MM.1S (cell line): ENCODE results near the gene SETD1A.
A peak's percentile ranks its signal among the peaks of the same experiment; 100 is the strongest.

Experiments used
- DNase-seq: peaks from one replicate; pipeline ENCODE4 v3.0.0-alpha.2; 2015
- H2AFZ ChIP-seq: fragments of 300-600 bp; sonication (generic); 2 replicates; pipeline ENCODE4 v1.6.0; 2016; ENCODE audit warnings: antibody characterized with exemption, low read length
- H3F3A ChIP-seq: fragments of 300-600 bp; sonication (generic); 2 replicates; pipeline ENCODE4 v1.6.1; 2016; ENCODE audit warnings: mild to moderate bottlenecking, antibody characterized with exemption, low read length, moderate library complexity, mixed read lengths; ENCODE audit not compliant: insufficient read depth
- H3K27ac ChIP-seq: fragments of 300-600 bp; sonication (generic); 2 replicates; pipeline ENCODE4 v1.5.1; 2016; ENCODE audit warnings: mild to moderate bottlenecking, low read length
- H3K27me3 ChIP-seq: fragments of 300-600 bp; sonication (generic); replicated peaks from 2 replicates; pipeline ENCODE4 v1.6.0; 2016; ENCODE audit warnings: low read length; ENCODE audit not compliant: insufficient read depth
- H3K36me3 ChIP-seq: fragments of 300-600 bp; sonication (generic); replicated peaks from 2 replicates; pipeline ENCODE4 v1.6.1; 2016; ENCODE audit warnings: mild to moderate bottlenecking, low read length, mixed read lengths; ENCODE audit not compliant: insufficient read depth
- H3K4me1 ChIP-seq: fragments of 300-600 bp; sonication (generic); 2 replicates; pipeline ENCODE4 v1.6.1; 2016; ENCODE audit warnings: low read length, mixed read lengths
- H3K4me2 ChIP-seq: fragments of 300-600 bp; sonication (generic); 2 replicates; pipeline ENCODE4 v1.6.0; 2016; ENCODE audit warnings: low read depth, low read length
- H3K4me3 ChIP-seq: fragments of 300-600 bp; sonication (generic); 2 replicates; pipeline ENCODE4 v1.5.1; 2016; ENCODE audit warnings: low read length, mixed read lengths
- H3K79me2 ChIP-seq: fragments of 300-600 bp; sonication (generic); 2 replicates; pipeline ENCODE4 v1.6.1; 2016; ENCODE audit warnings: mixed run types, low read length, mixed read lengths
- H3K9ac ChIP-seq: fragments of 300-600 bp; sonication (generic); 2 replicates; pipeline ENCODE4 v1.6.1; 2016; ENCODE audit warnings: low read length, mixed read lengths
- H3K9me2 ChIP-seq: fragments of 300-600 bp; sonication (generic); replicated peaks from 2 replicates; pipeline ENCODE4 v1.6.1; 2016; ENCODE audit warnings: mild to moderate bottlenecking, low read length, mixed read lengths; ENCODE audit not compliant: insufficient read depth
- H3K9me3 ChIP-seq: fragments of 300-600 bp; sonication (generic); replicated peaks from 2 replicates; pipeline ENCODE4 v1.6.1; 2016; ENCODE audit warnings: mild to moderate bottlenecking, low read length, mixed read lengths; ENCODE audit not compliant: insufficient read depth
- H4K20me1 ChIP-seq: fragments of 300-600 bp; sonication (generic); 2 replicates; pipeline ENCODE4 v1.6.1; 2016; ENCODE audit warnings: mild to moderate bottlenecking, low read length, moderate library complexity, mixed read lengths; ENCODE audit not compliant: insufficient read depth
- EZH2 ChIP-seq: fragments of 300-600 bp; sonication (generic); optimal IDR thresholded peaks from 2 replicates; pipeline ENCODE3; 2017; ENCODE audit warnings: low read depth, mild to moderate bottlenecking, antibody characterized with exemption, low read length, mixed read lengths
- EZH2phosphoT487 ChIP-seq: fragments of 300-600 bp; sonication (generic); IDR thresholded peaks from 2 replicates; pipeline ENCODE4 v1.6.1; 2018; ENCODE audit warnings: antibody characterized with exemption, low read length
- TF ChIP-seq, protein P1 (sequence below): fragments of 300-600 bp; sonication (generic); IDR thresholded peaks from 2 replicates; pipeline ENCODE4 v1.5.1; 2016; ENCODE audit warnings: antibody characterized with exemption, low read length, mixed read lengths

The SETD1A gene

DNA sequence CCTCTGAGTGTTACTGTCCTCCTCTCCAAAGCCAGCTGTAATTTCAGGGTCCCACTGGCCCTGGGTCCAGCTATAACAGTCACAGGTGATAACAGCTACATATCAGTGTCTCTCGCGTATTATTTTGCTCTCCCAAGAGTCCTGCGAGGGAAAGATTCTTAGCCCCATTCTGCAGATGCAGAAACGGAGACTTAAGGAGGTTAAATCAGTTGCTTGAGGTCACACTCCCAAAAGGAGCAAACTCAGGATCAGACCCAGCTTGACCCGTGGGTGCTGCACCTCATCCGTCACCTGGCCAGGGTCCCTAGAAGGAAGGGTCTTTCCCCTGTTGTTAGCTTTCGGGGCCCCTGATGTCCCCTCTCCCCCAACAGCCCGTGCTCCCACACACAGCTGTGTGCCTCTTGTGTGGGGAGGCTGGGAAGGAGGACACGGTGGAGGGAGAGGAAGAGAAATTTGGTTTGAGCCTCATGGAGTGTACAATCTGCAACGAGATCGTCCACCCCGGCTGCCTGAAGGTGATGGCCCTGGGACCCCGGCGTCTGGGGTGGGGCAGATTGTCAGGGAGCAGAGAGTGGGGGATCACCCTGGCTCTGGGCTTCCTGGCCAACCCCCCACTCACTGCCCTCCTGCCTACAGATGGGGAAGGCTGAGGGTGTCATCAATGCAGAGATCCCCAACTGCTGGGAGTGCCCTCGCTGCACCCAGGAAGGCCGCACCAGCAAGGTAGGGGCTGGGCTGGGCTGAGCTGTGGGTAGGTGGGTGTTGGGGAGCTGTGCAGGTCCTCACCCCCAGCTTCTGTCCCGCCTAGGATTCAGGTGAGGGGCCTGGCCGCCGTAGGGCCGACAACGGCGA is 30.4 kb upstream of the SETD1A start:
- H2AFZ ChIP-seq = no peak overlapping the region
- no peak for DNase-seq
- no peak overlapping the region for H3K4me3 ChIP-seq
- no peak for TF ChIP-seq EZH2
- no peak for TF ChIP-seq EZH2phosphoT487
- TF ChIP-seq, protein P1, sequence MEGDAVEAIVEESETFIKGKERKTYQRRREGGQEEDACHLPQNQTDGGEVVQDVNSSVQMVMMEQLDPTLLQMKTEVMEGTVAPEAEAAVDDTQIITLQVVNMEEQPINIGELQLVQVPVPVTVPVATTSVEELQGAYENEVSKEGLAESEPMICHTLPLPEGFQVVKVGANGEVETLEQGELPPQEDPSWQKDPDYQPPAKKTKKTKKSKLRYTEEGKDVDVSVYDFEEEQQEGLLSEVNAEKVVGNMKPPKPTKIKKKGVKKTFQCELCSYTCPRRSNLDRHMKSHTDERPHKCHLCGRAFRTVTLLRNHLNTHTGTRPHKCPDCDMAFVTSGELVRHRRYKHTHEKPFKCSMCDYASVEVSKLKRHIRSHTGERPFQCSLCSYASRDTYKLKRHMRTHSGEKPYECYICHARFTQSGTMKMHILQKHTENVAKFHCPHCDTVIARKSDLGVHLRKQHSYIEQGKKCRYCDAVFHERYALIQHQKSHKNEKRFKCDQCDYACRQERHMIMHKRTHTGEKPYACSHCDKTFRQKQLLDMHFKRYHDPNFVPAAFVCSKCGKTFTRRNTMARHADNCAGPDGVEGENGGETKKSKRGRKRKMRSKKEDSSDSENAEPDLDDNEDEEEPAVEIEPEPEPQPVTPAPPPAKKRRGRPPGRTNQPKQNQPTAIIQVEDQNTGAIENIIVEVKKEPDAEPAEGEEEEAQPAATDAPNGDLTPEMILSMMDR = no peak
- no peaks in the 10 kb centered on the region for H4K20me1 ChIP-seq
- H3K79me2 ChIP-seq = no peaks in the 10 kb centered on the region
- H3F3A ChIP-seq = no peaks in the 10 kb centered on the region
- no peaks in the 10 kb centered on the region for H3K9me3 ChIP-seq
- no peaks in the 10 kb centered on the region for H3K4me1 ChIP-seq
- no peaks in the 10 kb centered on the region for H3K9me2 ChIP-seq
- no peak overlapping the region for H3K27ac ChIP-seq
- no peak overlapping the region for H3K9ac ChIP-seq
- H3K4me2 ChIP-seq = no peak overlapping the region
- no peaks in the 10 kb centered on the region for H3K36me3 ChIP-seq
- H3K27me3 ChIP-seq = no peaks in the 10 kb centered on the region

DNA sequence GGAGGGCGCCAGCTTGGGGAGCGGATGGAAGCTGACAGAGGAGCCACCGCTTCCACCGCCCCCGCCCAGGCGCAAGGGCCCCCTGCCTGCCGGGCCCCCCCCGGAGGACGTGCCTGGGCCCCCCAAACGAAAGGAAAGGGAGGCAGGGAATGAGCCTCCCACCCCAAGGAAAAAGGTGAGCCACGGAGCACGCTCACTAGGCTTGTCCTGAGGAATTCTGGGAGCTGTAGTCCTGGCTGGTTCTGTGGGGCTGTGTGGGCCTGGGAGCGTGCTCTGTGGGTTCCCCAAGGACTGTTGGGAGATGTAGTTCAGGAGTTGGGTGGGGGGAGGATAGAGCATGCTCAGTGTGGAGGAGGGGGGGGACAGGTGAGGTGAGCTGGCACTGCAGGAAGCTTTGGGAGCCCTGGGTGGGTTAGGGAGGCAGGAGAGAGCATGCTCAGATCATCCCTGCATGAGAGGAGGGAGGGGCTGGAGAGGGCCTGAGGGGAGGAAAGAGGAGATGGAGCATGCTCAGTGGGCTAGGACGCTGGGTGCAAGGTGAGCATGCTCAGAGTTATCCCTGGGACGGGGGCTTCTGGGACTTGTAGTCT is 29.7 kb upstream of the SETD1A start:
- no peaks in the 10 kb centered on the region for H3K79me2 ChIP-seq
- H3K27me3 ChIP-seq = no peaks in the 10 kb centered on the region
- H3K9me3 ChIP-seq = no peaks in the 10 kb centered on the region
- H3K4me3 ChIP-seq = no peak overlapping the region
- no peaks in the 10 kb centered on the region for H3K36me3 ChIP-seq
- no peaks in the 10 kb centered on the region for H4K20me1 ChIP-seq
- H3K4me2 ChIP-seq = no peak overlapping the region
- H3K9me2 ChIP-seq = no peaks in the 10 kb centered on the region
- no peaks in the 10 kb centered on the region for H3F3A ChIP-seq
- H3K9ac ChIP-seq = no peak overlapping the region
- H2AFZ ChIP-seq = no peak overlapping the region
- H3K4me1 ChIP-seq = no peaks in the 10 kb centered on the region
- TF ChIP-seq EZH2 = no peak
- no peak for TF ChIP-seq EZH2phosphoT487
- TF ChIP-seq, protein P1 = no peak
- H3K27ac ChIP-seq = no peak overlapping the region
- DNase-seq = peak; percentile 38

DNA sequence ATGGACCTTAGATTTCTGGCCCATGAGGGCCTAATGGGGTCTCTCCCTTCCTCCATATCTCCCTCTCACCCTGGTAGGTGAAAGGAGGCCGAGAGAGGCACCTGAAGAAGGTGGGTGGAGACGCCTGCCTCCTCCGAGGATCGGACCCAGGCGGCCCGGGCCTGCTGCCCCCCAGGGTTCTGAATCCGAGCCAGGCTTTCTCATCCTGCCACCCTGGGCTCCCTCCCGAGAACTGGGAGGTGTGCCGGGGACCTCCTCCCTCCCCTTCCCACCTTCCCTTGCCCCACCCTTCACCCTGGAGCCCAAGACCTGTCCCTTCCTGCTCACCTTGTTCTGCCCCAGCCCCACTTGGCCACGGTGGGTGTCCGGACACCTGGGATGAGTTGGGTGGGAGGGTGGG is 29.2 kb upstream of the SETD1A start:
- Histone ChIP-seq H3F3A (no peaks in the 10 kb centered on the region), H2AFZ (no peak overlapping the region), H3K4me1 (no peaks in the 10 kb centered on the region), H3K9me3 (no peaks in the 10 kb centered on the region), H4K20me1 (no peaks in the 10 kb centered on the region), H3K36me3 (no peaks in the 10 kb centered on the region), H3K27me3 (no peaks in the 10 kb centered on the region), H3K79me2 (no peaks in the 10 kb centered on the region), H3K4me2 (no peak overlapping the region), H3K9ac (no peak overlapping the region), H3K4me3 (no peak overlapping the region), H3K9me2 (no peaks in the 10 kb centered on the region), H3K27ac (no peak overlapping the region)
- no peak for TF ChIP-seq EZH2phosphoT487
- no peak for TF ChIP-seq EZH2
- TF ChIP-seq, protein P1 = no peak
- no peak for DNase-seq
